CD4-positive, alpha-beta T cell (primary cell): ENCODE data around the gene ADCY2. TPM values are rescaled to one million over a fixed set of nuclear protein-coding genes. Genes with fewer than 3 reads are reported as not detected.

Source experiments
- ATAC-seq: fragments of 200-7000 bp; cut with Tn5 transposase; one replicate; pipeline ENCODE4 v1.10.0; 2022; ENCODE audit warnings: mild to moderate bottlenecking; ENCODE audit not compliant: poor library complexity
- CTCF ChIA-PET: fragments of 350-600 bp; sonication (Branson Sonifier 250); formaldehyde crosslinking; loops from one replicate; lab custom pipeline; 2021; ENCODE audit warnings: antibody characterized with exemption, inconsistent platforms; lab: Charles Lee
- POLR2A ChIA-PET: fragments of 350-600 bp; sonication (Branson Sonifier 250); formaldehyde crosslinking; loops from one replicate; lab custom pipeline; 2021; ENCODE audit warnings: antibody characterized with exemption, inconsistent platforms; lab: Charles Lee
- DNase-seq, 14 experiments: peaks; one replicate each; pipeline ENCODE4 v3.0.0-alpha.2; 2013 to 2020; ENCODE audit warnings: mixed read lengths in 2 of 14
- H3K27ac ChIP-seq, 2 donors: one replicate each; pipeline versions ENCODE4 v1.5.1 to v1.7.0; 2013; ENCODE audit warnings: low read length in 2 of 2, low read depth in 1 of 2, mild to moderate bottlenecking in 1 of 2
- H3K27me3 ChIP-seq, 2 experiments: 1 replicate in 1 of 2; 2 replicates in 1 of 2; pipeline versions ENCODE4 v1.6.1 to v1.7.0; 2013; ENCODE audit warnings: low read length in 2 of 2, control low read depth in 1 of 2, mild to moderate bottlenecking in 1 of 2, moderate library complexity in 1 of 2; ENCODE audit not compliant: insufficient read depth in 2 of 2, control insufficient read depth in 1 of 2
- H3K36me3 ChIP-seq: one replicate; pipeline ENCODE4 v1.6.1; 2013; ENCODE audit warnings: low read length, control low read depth; ENCODE audit not compliant: insufficient read depth
- H3K4me1 ChIP-seq: one replicate; pipeline ENCODE4 v1.6.1; 2013; ENCODE audit warnings: low read length, control low read depth; ENCODE audit not compliant: insufficient read depth
- H3K4me3 ChIP-seq: one replicate; pipeline ENCODE4 v1.5.1; 2013; ENCODE audit warnings: mild to moderate bottlenecking, low read length, moderate library complexity
- H3K9me3 ChIP-seq, 2 experiments: 1 replicate in 1 of 2; 2 replicates in 1 of 2; pipeline versions ENCODE4 v1.6.1 to v1.7.0; 2013; ENCODE audit warnings: low read length in 2 of 2, mild to moderate bottlenecking in 2 of 2, control low read depth in 1 of 2, moderate library complexity in 1 of 2; ENCODE audit not compliant: control insufficient read depth in 1 of 2, insufficient read depth in 1 of 2
- H3K27ac Mint-ChIP-seq: one replicate; pipeline ENCODE4 v1.8.0; 2020; ENCODE audit warnings: mixed read lengths
- H3K27me3 Mint-ChIP-seq: one replicate; pipeline ENCODE4 v1.8.0; 2021; ENCODE audit warnings: mixed read lengths
- H3K36me3 Mint-ChIP-seq: one replicate; pipeline ENCODE4 v1.8.0; 2021; ENCODE audit warnings: low read depth, mixed read lengths
- H3K4me1 Mint-ChIP-seq: one replicate; pipeline ENCODE4 v1.8.0; 2021; ENCODE audit warnings: low read depth, mixed read lengths
- H3K4me3 Mint-ChIP-seq: one replicate; pipeline ENCODE4 v1.8.0; 2020; ENCODE audit warnings: mild to moderate bottlenecking, mixed read lengths
- H3K9me3 Mint-ChIP-seq: one replicate; pipeline ENCODE4 v1.8.0; 2020; ENCODE audit warnings: mixed read lengths
- intact Hi-C, 2 experiments: fragments of 100-400 bp; cut with DNase I in 1 of 2; cut with micrococcal nuclease in 1 of 2; formaldehyde crosslinking; loops; one replicate each; pipeline versions ENCODE4 v1.15.1 to v1.9.0; 2023 to 2025; cut with DNase I, micrococcal nuclease
- total RNA-seq, 174 experiments: library from RNA in 2 of 174; stranded (reverse) in 2 of 174; gene quantifications; one replicate each; pipeline ENCODE4 v1.2.3 and lab custom pipeline; 2021 to 2026
- TF ChIP-seq, protein P1 (sequence below): fragments of 200-600 bp; IDR thresholded peaks from one replicate; pipeline ENCODE4 v1.8.0; 2022; ENCODE audit warnings: antibody characterized with exemption, mild to moderate bottlenecking

Gene ADCY2
- total RNA-seq, 2 experiments from 2014 or later, result not detected

DNA sequence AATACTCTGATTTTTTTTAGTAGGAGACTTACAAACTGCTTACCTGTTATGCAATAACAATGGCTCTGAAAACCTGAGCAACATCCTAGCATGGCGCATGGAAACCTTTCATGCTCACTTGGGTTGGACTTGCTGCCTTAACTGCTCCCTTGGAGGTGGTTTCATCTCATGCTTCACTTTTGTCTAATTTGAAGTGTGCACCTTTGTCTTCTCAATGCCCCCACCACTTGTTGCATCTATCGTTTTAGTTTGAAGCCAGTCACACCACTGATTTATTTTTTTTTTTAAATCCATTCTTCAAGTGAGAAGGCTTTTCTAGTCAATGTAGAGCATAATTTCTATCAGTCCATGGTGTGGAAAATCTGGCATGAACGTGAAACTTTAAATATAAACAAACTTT, 391.8 kb downstream of the ADCY2 start:
- H3K9me3 Mint-ChIP-seq, result no peaks in the 10 kb centered on the region
- no peaks in the 10 kb centered on the region for H3K36me3 ChIP-seq
- H3K36me3 Mint-ChIP-seq, result no peaks in the 10 kb centered on the region
- H3K4me1 ChIP-seq, result no peaks in the 10 kb centered on the region
- H3K4me3 Mint-ChIP-seq, result no peak overlapping the region
- peaks cover 63% of the 10 kb centered on the region for H3K27me3 Mint-ChIP-seq
- no peak overlapping the region for H3K27ac Mint-ChIP-seq
- no peak for DNase-seq
- H3K9me3 ChIP-seq, result no peaks in the 10 kb centered on the region
- TF ChIP-seq, protein P1, sequence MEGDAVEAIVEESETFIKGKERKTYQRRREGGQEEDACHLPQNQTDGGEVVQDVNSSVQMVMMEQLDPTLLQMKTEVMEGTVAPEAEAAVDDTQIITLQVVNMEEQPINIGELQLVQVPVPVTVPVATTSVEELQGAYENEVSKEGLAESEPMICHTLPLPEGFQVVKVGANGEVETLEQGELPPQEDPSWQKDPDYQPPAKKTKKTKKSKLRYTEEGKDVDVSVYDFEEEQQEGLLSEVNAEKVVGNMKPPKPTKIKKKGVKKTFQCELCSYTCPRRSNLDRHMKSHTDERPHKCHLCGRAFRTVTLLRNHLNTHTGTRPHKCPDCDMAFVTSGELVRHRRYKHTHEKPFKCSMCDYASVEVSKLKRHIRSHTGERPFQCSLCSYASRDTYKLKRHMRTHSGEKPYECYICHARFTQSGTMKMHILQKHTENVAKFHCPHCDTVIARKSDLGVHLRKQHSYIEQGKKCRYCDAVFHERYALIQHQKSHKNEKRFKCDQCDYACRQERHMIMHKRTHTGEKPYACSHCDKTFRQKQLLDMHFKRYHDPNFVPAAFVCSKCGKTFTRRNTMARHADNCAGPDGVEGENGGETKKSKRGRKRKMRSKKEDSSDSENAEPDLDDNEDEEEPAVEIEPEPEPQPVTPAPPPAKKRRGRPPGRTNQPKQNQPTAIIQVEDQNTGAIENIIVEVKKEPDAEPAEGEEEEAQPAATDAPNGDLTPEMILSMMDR, result no peak
- H3K27ac ChIP-seq, result no peak overlapping the region
- H3K27me3 ChIP-seq, result peaks cover 10 to 12% of the 10 kb centered on the region in 2 experiments
- intact Hi-C loops, result no loop called here
- no peak for ATAC-seq
- POLR2A ChIA-PET, result no interaction called here
- CTCF ChIA-PET, result no interaction called here
- H3K4me1 Mint-ChIP-seq, result no peaks in the 10 kb centered on the region
- H3K4me3 ChIP-seq, result no peak overlapping the region

DNA sequence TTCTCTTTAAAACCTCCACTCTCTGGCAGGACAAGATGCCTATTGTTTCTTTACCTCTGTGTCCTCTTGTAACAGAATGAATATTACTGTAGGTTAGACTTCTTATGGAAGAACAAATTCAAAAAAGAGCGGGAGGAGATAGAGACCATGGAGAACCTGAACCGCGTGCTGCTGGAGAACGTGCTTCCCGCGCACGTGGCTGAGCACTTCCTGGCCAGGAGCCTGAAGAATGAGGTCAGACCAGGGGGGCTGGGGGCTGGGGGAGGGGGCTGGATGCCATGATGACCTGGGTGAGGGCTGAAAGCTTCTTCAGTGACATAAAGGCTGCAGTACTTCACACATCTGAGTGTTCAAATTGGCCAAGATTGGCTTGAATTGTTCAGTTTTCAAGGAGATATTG, 393.6 kb downstream of the ADCY2 start:
- H3K27ac ChIP-seq, result no peak overlapping the region
- Mint-ChIP-seq H3K4me3 (no peak overlapping the region), H3K9me3 (no peaks in the 10 kb centered on the region), H3K4me1 (no peaks in the 10 kb centered on the region), H3K36me3 (no peaks in the 10 kb centered on the region), H3K27me3 (peaks cover 47% of the 10 kb centered on the region), H3K27ac (no peak overlapping the region)
- TF ChIP-seq, protein P1, result no peak
- no peak for DNase-seq
- no peaks in the 10 kb centered on the region for H3K4me1 ChIP-seq
- H3K4me3 ChIP-seq, result no peak overlapping the region
- intact Hi-C loops, result no loop called here
- H3K9me3 ChIP-seq, result no peaks in the 10 kb centered on the region
- no peak for ATAC-seq
- POLR2A ChIA-PET, result no interaction called here
- CTCF ChIA-PET, result no interaction called here
- no peaks in the 10 kb centered on the region for H3K36me3 ChIP-seq
- peaks cover 0 to 6% of the 10 kb centered on the region in 2 experiments for H3K27me3 ChIP-seq

DNA sequence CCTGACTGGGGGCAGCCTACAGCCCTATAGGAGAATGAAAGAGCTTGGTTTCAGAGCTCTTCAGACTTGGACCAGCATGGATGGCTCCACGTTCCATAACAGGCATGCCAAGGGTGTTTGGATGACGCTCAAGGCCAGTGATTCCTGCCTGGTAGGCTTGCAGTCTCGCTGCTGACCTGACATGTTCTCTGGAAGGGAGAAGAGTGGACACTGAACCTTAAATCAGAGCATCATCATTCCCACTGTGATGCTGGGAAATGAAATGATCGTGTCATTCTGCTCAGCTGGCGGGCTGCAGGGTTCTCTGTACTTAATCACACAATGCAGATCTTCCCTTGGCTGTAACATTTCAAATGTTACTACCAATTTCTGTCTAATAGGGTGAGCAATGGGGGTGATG, 398.0 kb downstream of the ADCY2 start:
- no peak for DNase-seq
- Histone ChIP-seq H3K4me3 (no peak overlapping the region), H3K4me1 (no peaks in the 10 kb centered on the region), H3K27me3 (peaks cover 0 to 2% of the 10 kb centered on the region in 2 experiments), H3K36me3 (no peaks in the 10 kb centered on the region), H3K9me3 (no peaks in the 10 kb centered on the region), H3K27ac (no peak overlapping the region)
- TF ChIP-seq, protein P1, result no peak
- H3K27ac Mint-ChIP-seq, result no peak overlapping the region
- H3K4me1 Mint-ChIP-seq, result no peaks in the 10 kb centered on the region
- ATAC-seq, result no peak
- no peak overlapping the region for H3K4me3 Mint-ChIP-seq
- POLR2A ChIA-PET, result no interaction called here
- H3K36me3 Mint-ChIP-seq, result no peaks in the 10 kb centered on the region
- H3K9me3 Mint-ChIP-seq, result no peaks in the 10 kb centered on the region
- intact Hi-C loops, result no loop called here
- H3K27me3 Mint-ChIP-seq, result peaks cover 30% of the 10 kb centered on the region
- CTCF ChIA-PET, result no interaction called here
